ENCODE results near the gene MAPKAP1. TPM values are rescaled to one million over a fixed set of nuclear protein-coding genes. Genes with fewer than 3 reads are reported as not detected.
"Not testable (repeated sequence)": the region's sequence is repeated elsewhere in the genome, so short reads cannot be mapped to it uniquely, and the experiment has no call there.

Gene MAPKAP1
- polyA plus RNA-seq, 3 donors = 78.0 to 85.6 (median 81.3) TPM

DNA sequence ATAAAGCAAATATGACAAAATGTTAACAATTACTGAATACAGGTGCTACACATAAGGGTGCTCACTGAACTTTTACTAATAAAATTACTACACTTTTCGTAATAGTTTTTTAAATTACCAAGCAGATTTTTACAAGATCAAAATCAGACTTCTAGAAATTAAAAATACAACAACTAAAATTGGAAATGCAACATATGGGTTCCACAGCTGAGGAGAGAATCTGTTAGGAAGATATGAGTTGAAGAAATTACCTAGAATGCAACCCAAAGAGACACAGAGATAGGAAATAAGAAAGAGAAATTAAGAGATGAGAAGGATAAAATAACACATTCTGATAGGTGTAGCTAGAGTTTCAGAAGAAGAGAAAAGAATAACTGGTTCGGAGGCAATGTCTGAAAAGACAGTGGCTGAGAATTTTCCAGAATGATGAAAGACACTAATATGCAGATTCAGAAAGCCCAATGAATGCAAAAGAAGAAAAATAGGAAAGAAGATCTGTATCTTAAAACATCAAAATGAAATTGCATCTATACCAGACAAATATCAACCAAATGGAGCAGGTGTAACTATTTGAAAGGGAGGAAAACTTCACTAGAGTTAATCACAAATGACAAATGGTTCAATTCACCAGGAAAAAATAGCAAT lies 95.8 kb downstream of the MAPKAP1 start:
- no peak for DNase-seq (ENCODE audit: low read depth in 3 of 3, low spot score in 2 of 3)

DNA sequence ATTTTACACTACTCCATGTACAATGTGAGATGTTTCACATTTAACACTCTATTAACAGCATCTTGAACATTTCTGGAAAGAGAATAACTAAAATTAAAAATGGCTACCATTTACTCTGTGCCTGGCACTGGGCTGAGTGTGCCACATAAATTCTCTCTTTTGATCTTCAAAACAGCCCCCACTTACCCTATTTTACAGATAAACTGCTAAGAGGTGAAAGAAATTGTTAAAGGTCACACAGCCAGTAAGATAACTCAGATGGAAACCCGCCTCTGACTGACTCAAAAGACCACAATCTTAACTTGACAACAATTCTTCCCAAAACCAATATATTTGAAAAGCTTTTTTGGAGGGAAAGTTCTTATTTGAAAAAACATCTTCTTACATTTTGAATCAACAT lies 97.3 kb downstream of the MAPKAP1 start:
- DNase-seq (ENCODE audit: low read depth in 3 of 3, low spot score in 2 of 3) = no peak

DNA sequence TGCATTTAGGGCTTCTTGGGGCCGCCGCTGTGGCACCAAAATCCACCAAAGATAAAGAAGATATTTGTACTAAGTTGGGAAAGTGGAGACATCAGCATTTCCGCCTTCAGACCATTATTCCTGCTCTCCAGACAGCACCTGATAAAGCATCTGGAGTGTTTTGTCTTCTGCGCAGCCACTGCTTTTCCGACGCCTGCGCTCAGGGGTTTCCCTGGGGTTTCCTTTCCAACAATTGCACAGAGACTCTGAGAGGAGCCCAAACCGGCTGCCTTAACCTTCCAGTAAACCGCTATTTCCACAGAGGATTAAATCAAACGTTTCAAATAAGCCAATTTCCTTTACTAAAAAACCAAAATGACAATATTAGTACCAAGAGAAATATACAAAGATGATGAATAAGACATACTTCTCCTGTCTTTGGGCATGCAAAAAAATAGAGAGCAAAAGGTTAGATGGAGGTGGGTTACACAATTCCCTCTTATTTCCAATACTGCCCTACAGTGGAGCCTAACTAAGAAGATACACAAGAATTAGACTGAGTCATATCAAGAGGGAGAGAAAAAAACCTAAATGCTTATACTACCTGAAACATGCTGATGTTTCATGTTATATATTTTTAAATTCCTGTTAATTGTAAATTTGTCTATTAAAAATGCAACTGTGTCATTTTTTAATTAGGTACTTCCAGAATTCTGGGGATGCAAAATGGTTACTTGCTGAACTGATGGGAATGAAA lies 98.4 kb downstream of the MAPKAP1 start:
- no peak for DNase-seq (ENCODE audit: low read depth in 3 of 3, low spot score in 2 of 3)

DNA sequence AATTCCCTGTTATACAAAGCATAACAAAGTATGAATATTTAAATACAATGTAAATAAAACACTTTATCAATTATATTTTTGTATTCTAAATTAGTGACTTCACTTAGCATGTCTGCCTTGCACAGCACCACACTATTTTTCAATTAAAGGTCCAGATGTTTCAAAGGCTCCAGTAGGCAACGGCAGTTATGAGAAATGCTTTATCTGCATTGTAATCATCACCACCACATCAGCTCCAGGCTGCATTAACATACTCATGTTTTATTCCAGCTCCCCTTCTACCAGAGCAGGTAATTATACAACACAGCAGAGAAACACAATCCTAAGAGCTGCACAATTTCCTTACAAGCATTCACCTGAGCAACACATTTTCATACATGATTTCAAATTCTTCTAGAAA lies 102.8 kb downstream of the MAPKAP1 start:
- DNase-seq (ENCODE audit: low read depth in 3 of 3, low spot score in 2 of 3) = no peak

DNA sequence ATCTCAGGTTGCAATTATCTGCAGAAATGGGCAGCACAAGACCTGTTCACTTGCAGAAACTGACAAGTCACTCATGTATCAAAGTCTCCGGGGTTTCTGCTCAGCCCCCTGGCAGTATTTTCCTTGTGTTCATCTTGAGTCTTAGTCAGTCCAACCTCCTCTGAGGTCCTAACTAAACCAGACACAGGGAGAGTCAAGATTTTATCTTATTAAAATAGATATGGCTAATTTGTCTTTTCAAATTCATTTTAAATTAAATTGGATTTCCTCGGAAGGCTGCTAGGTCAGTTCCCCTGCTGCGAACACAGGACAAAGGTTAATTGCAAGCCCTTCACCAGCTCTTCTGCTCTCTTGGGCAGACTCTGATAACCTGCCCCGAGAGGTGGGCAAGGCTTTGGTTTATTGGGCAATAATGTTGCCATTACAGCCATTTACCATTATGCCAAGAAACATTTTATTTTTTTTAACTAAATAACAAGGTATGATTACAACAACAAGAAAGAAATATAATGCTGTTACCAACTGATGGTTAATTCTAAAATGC lies 103.5 kb downstream of the MAPKAP1 start:
- DNase-seq (ENCODE audit: low read depth in 3 of 3, low spot score in 2 of 3) = no peak

DNA sequence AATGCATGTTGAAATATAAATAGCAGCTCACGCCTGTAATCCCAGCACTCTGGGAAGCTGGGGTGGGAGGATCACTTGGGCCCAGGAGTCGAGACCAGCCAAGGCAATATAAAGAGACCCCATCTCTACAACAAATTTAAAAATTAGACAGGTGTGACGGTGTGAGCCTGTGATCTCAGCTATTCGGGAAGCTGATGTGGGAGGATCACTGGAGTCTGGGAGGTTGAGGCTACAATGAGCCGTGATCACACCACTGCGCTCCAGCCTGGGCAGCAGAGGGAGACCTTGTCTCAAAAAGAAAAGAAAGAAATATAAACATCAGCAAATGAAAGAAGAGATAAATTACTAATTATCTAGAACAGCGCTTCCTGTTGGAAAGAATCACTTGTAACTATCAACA lies 105.0 kb downstream of the MAPKAP1 start:
- DNase-seq (ENCODE audit: low read depth in 3 of 3, low spot score in 2 of 3) = peak in 2 of 3 donors; percentile 4 to 44

DNA sequence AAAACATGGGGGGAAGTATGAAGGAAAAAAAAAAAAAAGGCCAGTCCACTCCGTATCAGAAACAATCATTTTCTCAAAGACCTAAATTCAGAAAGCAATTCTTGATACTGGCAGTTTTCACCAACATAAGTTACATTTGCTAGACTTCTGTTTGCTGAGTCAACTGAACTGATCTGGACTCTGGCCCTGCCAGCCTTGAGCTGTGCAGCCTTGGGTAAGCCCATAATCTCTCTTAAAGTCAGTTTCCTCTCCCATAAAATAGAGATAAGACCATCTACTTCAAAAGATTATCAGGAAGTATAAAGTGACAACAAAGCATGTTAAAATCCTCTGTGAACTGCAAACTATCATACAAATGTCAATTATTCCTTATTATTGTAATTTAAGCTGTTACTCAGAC lies 106.8 kb downstream of the MAPKAP1 start:
- DNase-seq (ENCODE audit: low read depth in 3 of 3, low spot score in 2 of 3) = no peak

DNA sequence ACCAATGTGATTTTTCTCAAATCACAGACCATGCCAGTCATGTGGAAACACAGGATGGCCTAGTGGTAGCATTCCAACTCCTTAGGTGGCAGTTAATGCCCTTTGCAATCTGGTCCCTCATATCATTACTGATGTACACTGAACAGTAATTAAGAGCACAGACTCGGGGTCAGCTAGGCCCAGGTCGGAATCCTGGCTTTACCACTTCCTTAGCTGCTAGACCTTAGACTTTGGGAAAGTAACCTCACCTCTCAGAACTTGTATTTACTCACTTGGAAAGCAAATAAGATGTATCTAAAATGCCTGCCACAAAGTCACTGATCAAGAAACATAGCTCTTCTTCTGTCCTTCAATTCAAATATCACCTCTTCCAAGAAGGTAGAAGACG lies 112.8 kb downstream of the MAPKAP1 start:
- no peak for DNase-seq (ENCODE audit: low read depth in 3 of 3, low spot score in 2 of 3)

DNA sequence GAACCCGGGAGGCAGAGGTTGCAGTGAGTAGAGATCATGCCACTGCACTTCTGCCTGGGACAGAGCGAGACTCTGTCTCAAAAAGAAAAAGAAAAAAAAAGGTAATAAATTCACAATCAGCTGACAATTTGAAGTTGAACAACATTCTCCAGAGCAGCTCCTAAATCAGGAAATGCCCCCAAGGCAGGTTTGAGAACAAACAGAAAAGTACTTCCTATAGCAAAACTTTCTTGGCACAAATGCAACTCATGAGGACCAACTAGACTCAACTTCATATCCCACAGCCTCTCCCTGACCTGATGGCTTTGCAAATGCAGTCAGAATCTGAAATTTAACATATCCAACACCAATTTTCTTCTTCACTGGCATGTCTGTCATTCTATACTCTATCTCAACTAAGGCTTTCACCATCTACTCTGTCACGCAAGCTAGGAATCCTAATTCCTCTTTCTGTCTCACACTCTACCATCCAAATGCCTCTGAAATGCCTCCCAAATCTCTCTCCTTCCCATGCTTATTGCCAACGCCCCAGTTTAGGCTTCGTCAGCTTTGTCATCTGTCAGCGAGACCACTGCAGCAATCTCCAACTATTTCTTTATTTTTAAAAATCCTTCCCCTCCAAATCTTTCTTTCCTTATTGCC lies 113.3 kb downstream of the MAPKAP1 start:
- DNase-seq (ENCODE audit: low read depth in 3 of 3, low spot score in 2 of 3) = no peak

DNA sequence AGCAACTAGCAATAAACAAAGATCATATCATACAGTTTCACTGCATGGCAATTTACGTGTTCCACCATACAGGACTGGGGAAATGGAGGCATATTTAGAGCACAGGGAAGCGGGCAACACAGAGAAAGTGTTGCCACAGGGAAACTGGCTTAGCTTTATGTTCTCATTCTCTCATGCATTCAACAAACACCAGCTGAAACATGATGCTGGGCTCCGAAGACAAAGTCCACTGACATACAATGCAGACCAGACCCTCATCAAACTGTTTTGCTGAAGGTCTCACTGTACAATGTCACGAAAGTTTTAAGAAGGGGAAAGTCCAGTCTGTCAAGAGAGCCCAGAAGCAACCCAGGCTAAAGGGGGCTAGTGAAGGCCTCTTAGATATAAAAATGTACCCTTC lies 115.1 kb downstream of the MAPKAP1 start:
- DNase-seq (ENCODE audit: low read depth in 3 of 3, low spot score in 2 of 3) = no peak

DNA sequence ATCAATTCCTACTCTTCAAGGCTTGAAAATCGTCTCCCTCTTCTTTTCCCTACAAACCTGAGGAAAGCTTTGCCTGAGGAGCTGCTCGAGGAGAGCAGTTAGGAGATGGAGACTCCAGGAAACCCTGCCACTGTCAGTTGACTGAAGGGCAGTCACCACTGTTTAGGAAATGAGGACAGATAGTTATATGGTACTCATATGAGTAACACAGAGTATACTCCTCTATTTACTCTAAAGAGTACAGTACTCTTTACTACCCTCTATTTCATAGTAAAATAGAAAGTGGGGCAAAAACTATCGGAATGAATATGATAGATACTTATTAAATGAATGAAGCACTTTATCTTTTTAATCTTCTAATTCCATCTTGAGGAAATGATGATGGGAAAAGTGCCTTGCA lies 115.8 kb downstream of the MAPKAP1 start:
- no peak for DNase-seq (ENCODE audit: low read depth in 3 of 3, low spot score in 2 of 3)

DNA sequence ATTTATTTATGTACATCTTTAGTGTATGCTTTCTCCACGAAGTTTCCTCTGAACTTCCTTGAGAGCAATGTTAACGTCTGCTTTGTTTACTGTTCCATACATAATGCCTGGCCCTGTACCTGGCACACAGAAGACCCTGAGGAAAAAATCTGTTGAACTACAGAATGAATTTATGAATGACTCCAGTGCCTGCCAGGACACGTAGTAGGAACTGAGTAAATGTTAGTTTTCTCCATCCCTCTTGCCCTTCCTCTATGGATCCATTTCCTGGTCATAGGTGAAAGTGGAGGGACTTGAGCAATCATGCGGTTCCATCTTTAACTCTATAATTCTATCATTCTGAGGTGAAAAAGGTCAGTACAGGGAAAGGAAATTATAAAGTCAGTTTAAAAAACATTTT lies 117.7 kb downstream of the MAPKAP1 start:
- DNase-seq (ENCODE audit: low read depth in 3 of 3, low spot score in 2 of 3) = no peak

DNA sequence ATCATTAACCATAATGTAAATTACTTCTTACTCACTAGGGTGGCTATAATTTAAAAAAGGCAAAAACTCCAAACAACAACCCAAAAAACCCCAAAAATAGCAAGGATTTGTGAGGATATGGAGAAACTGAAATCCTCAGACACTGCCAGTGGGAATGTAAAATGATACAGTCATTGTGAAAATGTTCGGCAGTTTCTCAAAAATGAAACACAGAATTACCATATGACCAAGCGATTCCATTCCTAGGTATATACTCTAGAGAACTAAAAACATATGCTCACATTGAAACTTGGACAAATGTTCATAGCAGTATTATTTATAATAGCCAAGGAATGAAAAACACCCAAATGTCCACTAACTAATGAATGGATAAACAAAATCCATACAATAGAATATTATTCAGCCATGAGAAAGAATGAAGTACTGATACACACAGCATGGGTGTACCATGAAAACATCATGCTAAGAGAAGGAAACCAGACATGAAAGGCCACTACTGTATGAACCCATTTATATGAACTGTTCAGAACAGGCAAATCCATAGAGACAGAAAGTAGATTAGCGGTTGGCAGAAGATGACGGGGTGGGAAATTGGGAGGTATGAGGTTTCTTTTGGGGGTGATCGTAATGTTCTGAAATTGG lies 119.1 kb downstream of the MAPKAP1 start:
- no peak for DNase-seq (ENCODE audit: low read depth in 3 of 3, low spot score in 2 of 3)

DNA sequence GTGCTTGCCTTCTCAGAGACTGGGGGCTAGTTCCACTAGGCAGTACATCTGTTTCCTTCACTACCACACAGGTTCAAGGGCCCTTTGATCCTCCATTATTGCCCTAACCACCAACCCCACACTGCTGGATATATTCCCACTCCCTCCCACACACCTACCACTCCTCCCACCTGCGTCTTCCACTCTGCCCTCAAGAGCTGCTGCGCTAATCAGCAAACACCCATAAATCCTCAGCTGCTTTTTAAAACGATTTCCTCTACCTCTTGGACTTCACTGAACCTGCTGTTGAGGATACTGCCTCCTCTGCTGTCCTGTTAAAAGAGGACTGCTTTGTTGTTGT lies 120.9 kb downstream of the MAPKAP1 start:
- no peak for DNase-seq (ENCODE audit: low read depth in 3 of 3, low spot score in 2 of 3)

DNA sequence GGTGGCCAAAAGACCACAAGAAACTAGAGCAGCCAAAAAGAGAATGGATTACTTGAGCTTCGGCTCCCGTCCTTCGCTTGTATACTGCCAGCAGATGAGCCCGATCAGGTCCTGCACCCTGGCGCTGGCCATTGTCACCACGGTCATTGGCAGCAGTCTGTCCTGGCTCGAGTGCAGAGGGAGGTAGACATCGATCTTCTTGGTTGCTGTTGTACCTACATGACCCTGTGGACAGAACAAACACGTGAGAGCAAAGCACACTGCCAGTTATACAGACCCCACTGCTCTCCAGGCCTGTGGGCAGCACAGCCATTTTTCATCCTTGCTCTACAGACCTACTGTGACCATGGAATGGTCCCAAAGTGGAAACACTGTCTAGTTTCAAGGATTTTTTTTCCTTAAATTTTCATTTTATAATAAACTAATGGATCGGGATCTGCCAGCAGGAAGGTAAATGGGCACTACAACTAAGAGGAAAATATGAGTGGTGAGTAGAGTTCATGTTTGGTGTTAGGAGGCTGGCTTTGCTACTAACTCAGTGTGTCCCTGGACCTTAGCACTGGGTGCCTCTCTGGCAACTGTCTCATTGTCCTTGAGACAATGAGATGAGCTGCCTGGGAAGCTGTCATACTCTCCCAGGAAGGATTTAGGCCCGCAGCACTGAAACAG lies 121.4 kb downstream of the MAPKAP1 start:
- DNase-seq (ENCODE audit: low read depth in 3 of 3, low spot score in 2 of 3) = no peak

DNA sequence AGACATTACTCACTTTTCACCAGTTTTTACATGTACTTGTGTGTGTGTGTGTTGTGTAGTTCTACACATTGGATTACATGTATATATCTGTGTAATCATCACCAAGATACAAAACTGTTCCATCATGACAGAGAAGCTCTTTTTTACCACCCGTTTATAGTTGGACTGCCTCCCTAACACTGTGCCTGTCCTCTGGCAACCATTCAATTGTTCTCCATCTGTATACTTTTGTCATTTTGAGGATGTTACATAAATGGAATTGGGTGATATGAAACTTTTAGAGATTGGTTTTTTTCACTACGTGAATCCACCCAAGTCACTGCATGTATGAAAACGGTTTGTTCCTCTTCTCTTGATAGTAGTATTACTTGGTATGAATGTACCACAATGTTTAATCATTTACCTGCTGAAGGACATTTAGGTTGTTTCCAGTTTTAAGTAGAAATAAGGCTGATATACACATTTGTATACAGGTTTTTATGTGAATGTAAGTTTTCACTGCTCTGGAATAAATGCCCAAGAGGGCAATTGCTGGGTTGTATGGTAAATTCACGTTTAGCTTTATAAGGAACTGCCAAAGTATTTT lies 126.2 kb downstream of the MAPKAP1 start:
- no peak for DNase-seq (ENCODE audit: low read depth in 3 of 3, low spot score in 2 of 3)

DNA sequence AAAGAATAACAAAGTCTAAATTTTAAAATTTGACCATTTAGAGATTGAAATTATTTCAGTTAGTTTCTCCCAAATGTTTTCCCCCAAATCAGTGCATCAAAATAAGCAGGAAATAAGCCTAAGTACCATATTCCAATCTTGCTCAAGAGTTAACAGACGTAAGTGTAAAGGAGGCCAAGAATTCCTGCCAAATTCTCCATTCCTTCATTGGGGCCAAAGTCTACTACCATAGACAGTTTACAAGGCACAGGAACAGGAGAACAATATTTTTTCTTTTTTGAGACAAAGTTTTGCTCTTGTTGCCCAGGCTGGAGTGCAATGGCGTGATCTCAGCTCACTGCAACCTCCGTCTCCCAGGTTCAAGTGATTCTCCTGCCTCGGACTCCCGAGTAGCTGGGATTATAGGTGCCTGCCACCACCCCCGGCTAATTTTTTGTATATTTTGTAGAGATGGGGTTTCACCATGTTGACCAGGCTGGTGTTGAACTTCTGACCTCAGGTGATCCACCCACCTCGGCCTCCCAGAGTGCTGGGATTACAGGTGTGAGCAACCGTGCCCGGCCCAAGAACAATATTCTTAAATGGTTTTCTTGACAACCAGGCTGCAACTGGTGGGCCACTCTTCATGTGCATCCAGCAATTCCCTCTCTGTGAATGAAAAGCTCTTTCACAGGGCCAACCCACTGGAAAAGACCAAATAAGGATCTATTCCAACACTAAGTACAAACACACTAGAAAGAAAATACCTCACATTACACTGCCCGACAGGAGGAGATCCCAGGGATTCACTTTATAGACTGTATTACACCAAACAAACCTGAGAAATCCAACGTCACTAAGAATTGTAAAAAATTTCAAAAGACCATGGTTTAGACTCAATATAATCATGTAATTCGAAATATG lies 127.7 kb downstream of the MAPKAP1 start:
- no peak for DNase-seq (ENCODE audit: low read depth in 3 of 3, low spot score in 2 of 3)

DNA sequence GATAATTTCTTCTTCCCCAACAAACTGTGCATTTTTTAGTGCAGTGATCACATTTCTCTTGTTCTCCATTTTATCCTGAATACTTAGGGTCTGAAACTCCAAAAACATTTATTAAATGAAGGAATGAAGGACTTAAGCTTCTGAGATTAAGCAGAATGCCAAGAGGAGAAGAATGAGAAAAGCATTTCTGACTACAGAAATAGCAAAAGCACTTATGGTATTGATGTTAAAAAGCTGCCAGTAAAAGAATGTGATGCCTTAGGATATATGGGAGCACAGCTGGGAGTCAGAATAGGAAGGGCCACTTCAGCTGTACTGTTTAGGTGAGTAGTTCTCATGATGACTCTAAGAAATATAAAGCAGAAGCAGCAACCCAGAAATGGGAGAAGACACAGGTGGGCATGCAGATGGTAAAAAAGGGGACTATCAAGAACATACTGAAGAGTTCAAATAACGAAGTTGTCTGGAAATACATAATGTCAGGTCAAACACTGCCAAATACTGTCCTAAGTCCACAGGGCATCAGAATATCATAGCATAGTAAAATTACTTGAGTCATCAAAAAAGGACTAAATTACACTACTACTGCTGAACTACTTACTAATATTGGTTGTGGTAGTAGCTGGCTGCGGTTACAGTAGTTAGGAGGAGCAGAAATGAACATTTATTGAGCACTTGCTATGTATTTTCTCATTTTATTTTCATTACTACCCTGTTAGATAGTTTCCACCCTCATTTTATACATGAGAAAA lies 132.7 kb downstream of the MAPKAP1 start:
- no peak for DNase-seq (ENCODE audit: low read depth in 3 of 3, low spot score in 2 of 3)

DNA sequence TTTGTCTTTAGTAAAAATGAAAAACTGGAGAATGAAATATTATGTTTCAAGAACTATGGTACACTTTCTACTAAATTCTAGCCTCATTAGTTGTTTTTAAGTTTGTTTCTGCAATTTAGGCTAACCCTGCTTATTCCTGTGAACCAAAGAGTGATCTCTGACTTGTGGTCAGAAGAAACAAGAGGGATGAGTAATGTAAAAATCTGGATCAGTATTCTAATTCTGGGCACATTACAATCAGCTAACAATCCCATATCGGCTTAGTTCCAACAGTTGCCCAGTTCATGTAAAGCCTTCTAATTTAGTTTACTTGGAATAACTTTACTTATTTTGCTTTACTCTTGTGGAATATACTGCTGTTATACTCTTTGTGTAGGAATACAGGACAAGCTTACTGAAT lies 134.5 kb downstream of the MAPKAP1 start:
- DNase-seq (ENCODE audit: low read depth in 3 of 3, low spot score in 2 of 3) = not testable (repeated sequence)
